Keratinocyte (primary cell): ENCODE results near the gene CSRP1. TPM values are rescaled to one million over a fixed set of nuclear protein-coding genes. Genes with fewer than 3 reads are reported as not detected.

Source experiments
- DNase-seq: peaks from one replicate; pipeline ENCODE4 v3.0.0-alpha.2; 2011; ENCODE audit warnings: low read depth, missing footprints, low spot score
- FAIRE-seq: peaks from 2 replicates; lab custom pipeline; 2011; peaks lifted over from hg19 to GRCh38; lab: Jason Lieb, UNC
- H2AFZ ChIP-seq: 2 replicates; pipeline ENCODE4 v1.6.0; 2012; ENCODE audit warnings: low read length, control low read depth, inconsistent platforms; ENCODE audit not compliant: control insufficient read depth
- H3K27ac ChIP-seq: 2 replicates; pipeline ENCODE4 v1.5.1; 2011; ENCODE audit warnings: low read length; ENCODE audit not compliant: control insufficient read depth, insufficient read depth
- H3K27me3 ChIP-seq: 3 replicates; pipeline ENCODE4 v1.6.0; 2011; ENCODE audit warnings: low read length; ENCODE audit not compliant: control insufficient read depth, insufficient read depth; ENCODE audit errors: extremely low read depth
- H3K36me3 ChIP-seq, 2 experiments: 2 replicates in 1 of 2; 3 replicates in 1 of 2; pipeline ENCODE4 v1.5.1; 2011; ENCODE audit warnings: low read length in 2 of 2, mild to moderate bottlenecking in 1 of 2; ENCODE audit not compliant: control insufficient read depth in 2 of 2, insufficient read depth in 2 of 2; ENCODE audit errors: extremely low read depth in 1 of 2
- H3K4me1 ChIP-seq: 3 replicates; pipeline ENCODE4 v1.5.1; 2011; ENCODE audit warnings: low read length; ENCODE audit not compliant: control insufficient read depth, insufficient read depth; ENCODE audit errors: extremely low read depth
- H3K4me2 ChIP-seq: 3 replicates; pipeline ENCODE4 v1.6.0; 2011; ENCODE audit warnings: low read depth, low read length; ENCODE audit not compliant: control insufficient read depth, insufficient read depth; ENCODE audit errors: extremely low read depth
- H3K4me3 ChIP-seq, 3 experiments: fragments of 200-600 bp in 1 of 3; sonication (generic) in 1 of 3; 2 replicates in 2 of 3; 3 replicates in 1 of 3; pipeline ENCODE4 v1.5.1; 2011 to 2016; ENCODE audit warnings: low read length in 3 of 3, mild to moderate bottlenecking in 3 of 3, control low read depth in 2 of 3, inconsistent platforms in 1 of 3, low read depth in 1 of 3, mixed read lengths in 1 of 3, mixed run types in 1 of 3, moderate library complexity in 1 of 3; ENCODE audit not compliant: control insufficient read depth in 2 of 3, insufficient read depth in 2 of 3; ENCODE audit errors: extremely low read depth in 1 of 3
- H3K79me2 ChIP-seq: 2 replicates; pipeline ENCODE4 v1.6.0; 2012; ENCODE audit warnings: low read length; ENCODE audit not compliant: control insufficient read depth, insufficient read depth
- H3K9ac ChIP-seq: 3 replicates; pipeline ENCODE4 v1.6.0; 2011; ENCODE audit warnings: low read length; ENCODE audit not compliant: control insufficient read depth, insufficient read depth; ENCODE audit errors: extremely low read depth
- H3K9me1 ChIP-seq: 3 replicates; pipeline ENCODE4 v1.6.0; 2011; ENCODE audit warnings: low read length; ENCODE audit not compliant: control insufficient read depth, insufficient read depth; ENCODE audit errors: extremely low read depth
- H3K9me3 ChIP-seq: 2 replicates; pipeline ENCODE4 v1.5.1; 2012; ENCODE audit warnings: low read depth, low read length; ENCODE audit not compliant: control insufficient read depth
- H4K20me1 ChIP-seq: 3 replicates; pipeline ENCODE4 v1.6.0; 2011; ENCODE audit warnings: low read length; ENCODE audit not compliant: control insufficient read depth, insufficient read depth; ENCODE audit errors: extremely low read depth
- CTCF ChIP-seq, 3 experiments: IDR thresholded peaks in 1 of 3; conservative IDR thresholded peaks in 1 of 3; optimal IDR thresholded peaks in 1 of 3; 2 replicates in 2 of 3; 3 replicates in 1 of 3; pipeline versions ENCODE3 to v1.5.1; 2011; ENCODE audit warnings: low read length in 3 of 3, mild to moderate bottlenecking in 3 of 3, moderate library complexity in 2 of 3, control low read depth in 1 of 3, inconsistent platforms in 1 of 3; ENCODE audit not compliant: insufficient read depth in 2 of 3; ENCODE audit errors: extremely low read depth in 1 of 3
- EZH2 ChIP-seq: IDR thresholded peaks from one replicate; pipeline ENCODE4 v1.6.1; 2012; ENCODE audit warnings: inconsistent platforms, mild to moderate bottlenecking, low read length, moderate library complexity
- dilution Hi-C: fragments of 300-500 bp; cut with MboI; formaldehyde crosslinking; loops from one replicate; pipeline ENCODE4 v1.7.0; 2020; ENCODE audit warnings: low sequenced_read_pairs; ENCODE audit not compliant: extremely low pct_ligation_motif_present
- polyA plus RNA-seq, 5 experiments: library from polyadenylated mRNA; depleted of rRNA in 3 of 5; stranded (reverse) in 3 of 5; stranded (forward) in 1 of 5; unstranded in 1 of 5; fragments of >200 nt; gene quantifications; 1 replicate in 1 of 5; 2 replicates in 3 of 5; 3 replicates in 1 of 5; pipeline versions ENCODE4 v1.2.1 to v1.2.3, GENCODE V29; 2011 to 2012; ENCODE audit warnings: missing spikeins in 2 of 5, low read depth in 1 of 5, low replicate concordance in 1 of 5

The CSRP1 gene
- polyA plus RNA-seq, 1 donor (not counting 4 experiments of a cell fraction or from before 2014, with no cell fraction given): 168 TPM

- H3K4me1 ChIP-seq: peaks cover 24% of the 10 kb centered on the region
- H3K9ac ChIP-seq: peak within 1 kb of the TSS; percentile 45
- H4K20me1 ChIP-seq: no peaks in the 10 kb centered on the region
- peak within 1 kb of the TSS; percentile 90 for H3K4me2 ChIP-seq
- DNase-seq: no peak
- H3K27ac ChIP-seq: no peak within 1 kb of the TSS
- no peaks in the 10 kb centered on the region for H3K79me2 ChIP-seq
- no peak for FAIRE-seq
- no peaks in the 10 kb centered on the region for H3K9me1 ChIP-seq
- H3K4me3 ChIP-seq: peak within 1 kb of the TSS; percentile 45 to 64 (median 55)
- TF ChIP-seq CTCF (optimal IDR thresholded peaks at IDR 0.05 in 1 of 3, IDR thresholded peaks at IDR 0.05 in 1 of 3, conservative IDR thresholded peaks at IDR 0.05 in 1 of 3; ENCODE audit: extremely low read depth in 1 of 3, insufficient read depth in 2 of 3, low read length in 3 of 3) (no peak), EZH2 (no peak)
- dilution Hi-C loops: no loop called here
- H3K27me3 ChIP-seq: peaks cover 20% of the 10 kb centered on the region
- H2AFZ ChIP-seq: peak within 1 kb of the TSS; percentile 74
- H3K36me3 ChIP-seq: no peaks in the 10 kb centered on the region
- no peaks in the 10 kb centered on the region for H3K9me3 ChIP-seq
Observed at GRCh38 chr1:201538612-201539551, 32.0 kb upstream of the CSRP1 start, which contains the start of gene NAV1. TSS of gene NAV1 (plus strand) at chr1:201539127. CDS start at chr1:201622885, 83,758 bp downstream.

GRCh38 chr1:201537891-201538611 lies 31.1 kb upstream of the CSRP1 start:
- dilution Hi-C loops: no loop called here
- peak overlapping the region; percentile 74 for H2AFZ ChIP-seq
- FAIRE-seq: no peak

More at GRCh38 chr1:201537891-201538611, 31.1 kb upstream of the CSRP1 start:
- H3K9ac ChIP-seq: no peak overlapping the region
- no peaks in the 10 kb centered on the region for H3K36me3 ChIP-seq
- H3K4me3 ChIP-seq: peak overlapping the region; percentile 45 to 64 (median 55)
- no peaks in the 10 kb centered on the region for H3K9me3 ChIP-seq
- H3K27ac ChIP-seq: no peak overlapping the region
- H3K9me1 ChIP-seq: no peaks in the 10 kb centered on the region
- H3K27me3 ChIP-seq: peaks cover 20% of the 10 kb centered on the region
- H3K79me2 ChIP-seq: no peaks in the 10 kb centered on the region
- TF ChIP-seq CTCF (optimal IDR thresholded peaks at IDR 0.05 in 1 of 3, IDR thresholded peaks at IDR 0.05 in 1 of 3, conservative IDR thresholded peaks at IDR 0.05 in 1 of 3; ENCODE audit: extremely low read depth in 1 of 3, insufficient read depth in 2 of 3, low read length in 3 of 3) (no peak), EZH2 (no peak)
- H4K20me1 ChIP-seq: no peaks in the 10 kb centered on the region
- H3K4me2 ChIP-seq: peak overlapping the region; percentile 90
- H3K4me1 ChIP-seq: peaks cover 24% of the 10 kb centered on the region
- no peak for DNase-seq
